Colonic mucosa (tissue), 4 donors: ENCODE results near the gene SUCLG2. TPM values are rescaled to one million over a fixed set of nuclear protein-coding genes. Genes with fewer than 3 reads are reported as not detected.

Experiments used
- DNase-seq: peaks from one replicate; pipeline ENCODE4 v3.0.0-alpha.2; 2020
- H3K27ac ChIP-seq: fragments of 200-600 bp; one replicate; pipeline ENCODE4 v1.8.0; 2021
- H3K27me3 ChIP-seq: fragments of 200-600 bp; one replicate; pipeline ENCODE4 v1.8.0; 2021
- H3K36me3 ChIP-seq: fragments of 200-600 bp; one replicate; pipeline ENCODE4 v1.8.0; 2021
- H3K4me1 ChIP-seq: fragments of 200-600 bp; one replicate; pipeline ENCODE4 v1.8.0; 2021; ENCODE audit warnings: mild to moderate bottlenecking
- H3K4me3 ChIP-seq: fragments of 200-600 bp; one replicate; pipeline ENCODE4 v1.8.0; 2021
- H3K9ac ChIP-seq, 2 donors: one replicate each; pipeline ENCODE4 v1.7.0; 2013; ENCODE audit warnings: control low read depth in 2 of 2, low read depth in 2 of 2, low read length in 2 of 2
- H3K9me3 ChIP-seq: fragments of 200-600 bp; one replicate; pipeline ENCODE4 v1.8.0; 2021
- CTCF ChIP-seq: fragments of 200-600 bp; IDR thresholded peaks from one replicate; pipeline ENCODE4 v1.8.0; 2022; ENCODE audit warnings: antibody characterized with exemption, mild to moderate bottlenecking
- intact Hi-C: fragments of 100-400 bp; cut with DNase I; formaldehyde crosslinking; loops from one replicate; pipeline ENCODE4 v1.14.1; 2022
- total RNA-seq, 2 donors: library from RNA; stranded (reverse); fragmentation: NEBNext Ultra II Directional in 1 of 2; extraction: Animal tissue kit (Norgen Biotek cat#: 25700) in 1 of 2; gene quantifications; one replicate each; pipeline ENCODE4 v1.2.1, GENCODE V29; 2021
- donor health status: healthy.
- donor health status: DM: no; HTN: no; CAD: no.
- donor health status: DM: no; HTN: no; CAD: no.

Gene SUCLG2
- total RNA-seq, 2 donors from 2014 or later, result 114 to 219 TPM

GRCh38 chr3:67684211-67684610 is 29.8 kb upstream of the SUCLG2 start:
- intact Hi-C loops, result no loop called here
- DNase-seq, result no peak
- no peaks in the 10 kb centered on the region for H3K36me3 ChIP-seq
- H3K27me3 ChIP-seq, result no peaks in the 10 kb centered on the region
- no peaks in the 10 kb centered on the region for H3K9me3 ChIP-seq
- TF ChIP-seq CTCF, result no peak
- no peak overlapping the region for H3K27ac ChIP-seq
- no peak overlapping the region for H3K9ac ChIP-seq
- H3K4me3 ChIP-seq, result no peak overlapping the region
- H3K4me1 ChIP-seq, result no peaks in the 10 kb centered on the region

GRCh38 chr3:67683522-67683921 is 29.1 kb upstream of the SUCLG2 start:
- no peak for DNase-seq
- H3K27ac ChIP-seq, result no peak overlapping the region
- no peak for TF ChIP-seq CTCF
- H3K4me3 ChIP-seq, result no peak overlapping the region
- no peaks in the 10 kb centered on the region for H3K4me1 ChIP-seq
- H3K9ac ChIP-seq, result no peak overlapping the region
- no peaks in the 10 kb centered on the region for H3K27me3 ChIP-seq
- intact Hi-C loops, result no loop called here
- H3K36me3 ChIP-seq, result no peaks in the 10 kb centered on the region
- H3K9me3 ChIP-seq, result no peaks in the 10 kb centered on the region

GRCh38 chr3:67678665-67679064 is 24.3 kb upstream of the SUCLG2 start:
- Histone ChIP-seq H3K27me3 (no peaks in the 10 kb centered on the region), H3K36me3 (no peaks in the 10 kb centered on the region), H3K27ac (no peak overlapping the region), H3K9me3 (no peaks in the 10 kb centered on the region), H3K9ac (no peak overlapping the region), H3K4me1 (no peaks in the 10 kb centered on the region), H3K4me3 (no peak overlapping the region)
- intact Hi-C loops, result no loop called here
- no peak for DNase-seq
- no peak for TF ChIP-seq CTCF

GRCh38 chr3:67674055-67674454 is 19.6 kb upstream of the SUCLG2 start:
- H3K9me3 ChIP-seq, result no peaks in the 10 kb centered on the region
- no peaks in the 10 kb centered on the region for H3K4me1 ChIP-seq
- H3K4me3 ChIP-seq, result no peak overlapping the region
- H3K36me3 ChIP-seq, result no peaks in the 10 kb centered on the region
- H3K27ac ChIP-seq, result no peak overlapping the region
- no peak for DNase-seq
- H3K27me3 ChIP-seq, result no peaks in the 10 kb centered on the region
- no peak overlapping the region for H3K9ac ChIP-seq
- intact Hi-C loops, result no loop called here
- no peak for TF ChIP-seq CTCF

GRCh38 chr3:67662733-67663132 is 8.3 kb upstream of the SUCLG2 start:
- Histone ChIP-seq H3K36me3 (no peaks in the 10 kb centered on the region), H3K27me3 (no peaks in the 10 kb centered on the region), H3K4me1 (no peaks in the 10 kb centered on the region), H3K4me3 (no peak overlapping the region), H3K9me3 (no peaks in the 10 kb centered on the region), H3K27ac (no peak overlapping the region), H3K9ac (no peak overlapping the region)
- no peak for DNase-seq
- intact Hi-C loops, result no loop called here
- TF ChIP-seq CTCF, result no peak

- H3K36me3 ChIP-seq, result no peaks in the 10 kb centered on the region
- no peaks in the 10 kb centered on the region for H3K9me3 ChIP-seq
- intact Hi-C loops, result no loop called here
- no peak overlapping the region for H3K9ac ChIP-seq
- no peak for DNase-seq
- H3K27ac ChIP-seq, result no peak overlapping the region
- TF ChIP-seq CTCF, result no peak
- H3K27me3 ChIP-seq, result no peaks in the 10 kb centered on the region
- no peaks in the 10 kb centered on the region for H3K4me1 ChIP-seq
- no peak overlapping the region for H3K4me3 ChIP-seq
Measured at GRCh38 chr3:67661089-67661488, 6.7 kb upstream of the SUCLG2 start.
